Measurements from ENCODE around the gene C11orf71. TPM values are rescaled to one million over a fixed set of nuclear protein-coding genes. Genes with fewer than 3 reads are reported as not detected.

C11orf71 gene
- total and polyA plus RNA-seq, 9 of the 15 experiments (the other 6 are each of a cell fraction or from before 2014, with no cell fraction given) = 2.9 to 15.1 (median 9.1) TPM

DNA sequence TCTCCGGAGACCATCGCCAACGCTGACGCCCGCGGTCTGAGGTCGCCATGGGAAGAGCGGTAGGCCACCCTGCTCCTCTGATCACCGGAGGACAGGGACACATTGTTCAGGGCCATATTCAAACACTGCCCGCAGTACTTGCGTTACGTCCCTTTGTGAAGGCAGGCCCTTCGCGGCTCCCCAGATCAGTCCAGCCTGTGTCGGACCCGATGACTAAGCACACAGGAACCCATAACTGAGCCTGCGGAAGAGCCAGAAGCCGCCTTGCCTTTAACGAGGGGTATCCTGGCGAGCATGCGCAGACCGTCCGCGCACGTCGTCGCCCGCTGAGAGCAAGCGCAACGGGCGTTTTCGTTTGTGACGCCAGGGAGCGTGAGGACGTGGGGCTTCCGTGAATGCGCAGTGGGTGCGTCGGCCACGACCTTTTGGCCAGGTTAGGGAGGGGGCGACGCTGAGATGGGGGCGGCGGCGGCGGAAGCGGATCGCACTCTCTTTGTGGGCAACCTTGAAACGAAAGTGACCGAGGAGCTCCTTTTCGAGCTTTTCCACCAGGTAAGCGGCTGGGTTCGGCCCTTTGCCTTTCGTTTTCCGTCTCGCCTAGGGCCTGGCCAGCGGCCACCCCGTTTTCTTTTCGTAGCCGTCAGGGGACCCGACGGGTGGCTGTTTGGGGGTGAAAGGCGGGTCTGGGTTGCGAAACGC is at the start of gene C11orf71, which contains the start of gene RBM7 (continued):
- TF ChIP-seq, protein P1, sequence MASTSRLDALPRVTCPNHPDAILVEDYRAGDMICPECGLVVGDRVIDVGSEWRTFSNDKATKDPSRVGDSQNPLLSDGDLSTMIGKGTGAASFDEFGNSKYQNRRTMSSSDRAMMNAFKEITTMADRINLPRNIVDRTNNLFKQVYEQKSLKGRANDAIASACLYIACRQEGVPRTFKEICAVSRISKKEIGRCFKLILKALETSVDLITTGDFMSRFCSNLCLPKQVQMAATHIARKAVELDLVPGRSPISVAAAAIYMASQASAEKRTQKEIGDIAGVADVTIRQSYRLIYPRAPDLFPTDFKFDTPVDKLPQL (IDR thresholded peaks at IDR 0.05; ENCODE audit: extremely low read depth, insufficient read length) = peak; percentile 36
- TF ChIP-seq TAF15 (IDR thresholded peaks at IDR 0.05; ENCODE audit: low read depth, low read length) (no peak), ZNF175 (CRISPR knock-in tag; IDR thresholded peaks at IDR 0.05; ENCODE audit: low read depth) (no peak), ETV1 (tag; conservative IDR thresholded peaks at IDR 0.05; ENCODE audit: low read depth) (peak; percentile 80), ZNF217 (CRISPR knock-in tag; IDR thresholded peaks at IDR 0.05) (no peak), SAFB2 (IDR thresholded peaks at IDR 0.05; ENCODE audit: borderline replicate concordance, low read depth, low read length, severe bottlenecking) (no peak), PTBP1 (IDR thresholded peaks at IDR 0.05; ENCODE audit: low read depth, low read length) (no peak), E2F5 (CRISPR knock-in tag; IDR thresholded peaks at IDR 0.05) (peak; percentile 92), ID3 (CRISPR knock-in tag; IDR thresholded peaks at IDR 0.05) (no peak), ID3 (tag; IDR thresholded peaks at IDR 0.05) (peak; percentile 51; the same call in 1 of the 2 replicates), SAP30 (IDR thresholded peaks at IDR 0.05; ENCODE audit: borderline replicate concordance, insufficient read depth, low read depth, low read length, poor library complexity, severe bottlenecking) (peak; percentile 71), KLF10 (CRISPR knock-in tag; IDR thresholded peaks at IDR 0.05) (no peak), ZFPM2 (CRISPR knock-in tag; IDR thresholded peaks at IDR 0.05) (no peak), NFE2L1 (tag; IDR thresholded peaks at IDR 0.05; ENCODE audit: borderline replicate concordance, low read depth) (no peak), MBD1 (CRISPR knock-in tag; IDR thresholded peaks at IDR 0.05) (no peak)
- TF ChIP-seq, protein P2, sequence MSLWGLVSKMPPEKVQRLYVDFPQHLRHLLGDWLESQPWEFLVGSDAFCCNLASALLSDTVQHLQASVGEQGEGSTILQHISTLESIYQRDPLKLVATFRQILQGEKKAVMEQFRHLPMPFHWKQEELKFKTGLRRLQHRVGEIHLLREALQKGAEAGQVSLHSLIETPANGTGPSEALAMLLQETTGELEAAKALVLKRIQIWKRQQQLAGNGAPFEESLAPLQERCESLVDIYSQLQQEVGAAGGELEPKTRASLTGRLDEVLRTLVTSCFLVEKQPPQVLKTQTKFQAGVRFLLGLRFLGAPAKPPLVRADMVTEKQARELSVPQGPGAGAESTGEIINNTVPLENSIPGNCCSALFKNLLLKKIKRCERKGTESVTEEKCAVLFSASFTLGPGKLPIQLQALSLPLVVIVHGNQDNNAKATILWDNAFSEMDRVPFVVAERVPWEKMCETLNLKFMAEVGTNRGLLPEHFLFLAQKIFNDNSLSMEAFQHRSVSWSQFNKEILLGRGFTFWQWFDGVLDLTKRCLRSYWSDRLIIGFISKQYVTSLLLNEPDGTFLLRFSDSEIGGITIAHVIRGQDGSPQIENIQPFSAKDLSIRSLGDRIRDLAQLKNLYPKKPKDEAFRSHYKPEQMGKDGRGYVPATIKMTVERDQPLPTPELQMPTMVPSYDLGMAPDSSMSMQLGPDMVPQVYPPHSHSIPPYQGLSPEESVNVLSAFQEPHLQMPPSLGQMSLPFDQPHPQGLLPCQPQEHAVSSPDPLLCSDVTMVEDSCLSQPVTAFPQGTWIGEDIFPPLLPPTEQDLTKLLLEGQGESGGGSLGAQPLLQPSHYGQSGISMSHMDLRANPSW (CRISPR knock-in tag; IDR thresholded peaks at IDR 0.05) = no peak
- TF ChIP-seq, protein P3, sequence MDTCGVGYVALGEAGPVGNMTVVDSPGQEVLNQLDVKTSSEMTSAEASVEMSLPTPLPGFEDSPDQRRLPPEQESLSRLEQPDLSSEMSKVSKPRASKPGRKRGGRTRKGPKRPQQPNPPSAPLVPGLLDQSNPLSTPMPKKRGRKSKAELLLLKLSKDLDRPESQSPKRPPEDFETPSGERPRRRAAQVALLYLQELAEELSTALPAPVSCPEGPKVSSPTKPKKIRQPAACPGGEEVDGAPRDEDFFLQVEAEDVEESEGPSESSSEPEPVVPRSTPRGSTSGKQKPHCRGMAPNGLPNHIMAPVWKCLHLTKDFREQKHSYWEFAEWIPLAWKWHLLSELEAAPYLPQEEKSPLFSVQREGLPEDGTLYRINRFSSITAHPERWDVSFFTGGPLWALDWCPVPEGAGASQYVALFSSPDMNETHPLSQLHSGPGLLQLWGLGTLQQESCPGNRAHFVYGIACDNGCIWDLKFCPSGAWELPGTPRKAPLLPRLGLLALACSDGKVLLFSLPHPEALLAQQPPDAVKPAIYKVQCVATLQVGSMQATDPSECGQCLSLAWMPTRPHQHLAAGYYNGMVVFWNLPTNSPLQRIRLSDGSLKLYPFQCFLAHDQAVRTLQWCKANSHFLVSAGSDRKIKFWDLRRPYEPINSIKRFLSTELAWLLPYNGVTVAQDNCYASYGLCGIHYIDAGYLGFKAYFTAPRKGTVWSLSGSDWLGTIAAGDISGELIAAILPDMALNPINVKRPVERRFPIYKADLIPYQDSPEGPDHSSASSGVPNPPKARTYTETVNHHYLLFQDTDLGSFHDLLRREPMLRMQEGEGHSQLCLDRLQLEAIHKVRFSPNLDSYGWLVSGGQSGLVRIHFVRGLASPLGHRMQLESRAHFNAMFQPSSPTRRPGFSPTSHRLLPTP (IDR thresholded peaks at IDR 0.05; ENCODE audit: borderline replicate concordance, extremely low read depth, insufficient read length) = no peak
